Measurements from ENCODE around the gene ARF1. TPM values are rescaled to one million over a fixed set of nuclear protein-coding genes. Genes with fewer than 3 reads are reported as not detected.

ARF1 gene
- total and polyA plus RNA-seq, 2 of the 13 experiments (the other 11 are each of a cell fraction or from before 2014, with no cell fraction given) = 186 to 327 TPM

- no peak for TF ChIP-seq FOXO4 (CRISPR knock-in tag; conservative IDR thresholded peaks at IDR 0.05)
- TF ChIP-seq ZMYM2 (CRISPR knock-in tag; IDR thresholded peaks at IDR 0.05) = peak; percentile 72; the same call in 1 of the 2 replicates
- TF ChIP-seq TARDBP (CRISPR knock-in tag; IDR thresholded peaks at IDR 0.05) = 0 out of 2 replicates have a peak, but pooled peaks have one; percentile 31
- 0 out of 2 replicates have a peak, but pooled peaks have one; percentile 13 for TF ChIP-seq ZNF746 (CRISPR knock-in tag; IDR thresholded peaks at IDR 0.05)
- TF ChIP-seq THAP9 (CRISPR knock-in tag; IDR thresholded peaks at IDR 0.05; ENCODE audit: borderline replicate concordance) = no peak; the same call in 1 of the 2 replicates
- peak; percentile 36; the same call in 1 of the 2 replicates for TF ChIP-seq ZNF770 (CRISPR knock-in tag; IDR thresholded peaks at IDR 0.05)
- peak; percentile 64; the same call in 1 of the 2 replicates for TF ChIP-seq SAP130 (CRISPR knock-in tag; IDR thresholded peaks at IDR 0.05; ENCODE audit: low read depth)
- no peak for TF ChIP-seq MBD4 (IDR thresholded peaks at IDR 0.05; ENCODE audit: borderline replicate concordance, low read length)
- no peak for TF ChIP-seq RXRA (CRISPR knock-in tag; IDR thresholded peaks at IDR 0.05)
- peak; percentile 100 for TF ChIP-seq ZNF629 (CRISPR knock-in tag; conservative IDR thresholded peaks at IDR 0.05)
- no peak for TF ChIP-seq HNRNPL (IDR thresholded peaks at IDR 0.05; ENCODE audit: low read depth, low read length)
- no peak for TF ChIP-seq MAZ (IDR thresholded peaks at IDR 0.05; ENCODE audit: borderline replicate concordance, low read depth, low read length)
- TF ChIP-seq MAZ (CRISPR knock-in tag; IDR thresholded peaks at IDR 0.05; ENCODE audit: low read depth) = peak; percentile 20; the same call in 1 of the 2 replicates
- TF ChIP-seq ZNF431 (CRISPR knock-in tag; IDR thresholded peaks at IDR 0.05; ENCODE audit: borderline replicate concordance, low read depth) = 0 out of 2 replicates have a peak, but pooled peaks have one; percentile 22
- 0 out of 2 replicates have a peak, but pooled peaks have one; percentile 67 for TF ChIP-seq ZFP82 (CRISPR knock-in tag; IDR thresholded peaks at IDR 0.05; ENCODE audit: borderline replicate concordance)
- no peak for TF ChIP-seq NCOA5 (CRISPR knock-in tag; IDR thresholded peaks at IDR 0.05)
- TF ChIP-seq POLR2G (IDR thresholded peaks at IDR 0.05; ENCODE audit: low read depth, low read length) = peak; percentile 83
- TF ChIP-seq ELF1 (CRISPR knock-in tag; IDR thresholded peaks at IDR 0.05) = no peak; the same call in 1 of the 2 replicates
- no peak for TF ChIP-seq AGO2 (optimal IDR thresholded peaks at IDR 0.05; ENCODE audit: low read depth, low read length)
- peak; percentile 86; the same call in 1 of the 2 replicates for TF ChIP-seq FOXC1 (CRISPR knock-in tag; IDR thresholded peaks at IDR 0.05; ENCODE audit: borderline replicate concordance)
- TF ChIP-seq MED13 (CRISPR knock-in tag; IDR thresholded peaks at IDR 0.05) = 0 out of 2 replicates have a peak, but pooled peaks have one; percentile 20
- TF ChIP-seq ZNF275 (CRISPR knock-in tag; IDR thresholded peaks at IDR 0.05; ENCODE audit: borderline replicate concordance) = peak; percentile 64; the same call in 1 of the 2 replicates
These were observed at the start of gene ARF1 (continued) for GRCh38 chr1:228082214-228082917.
